ENCODE results near the gene TEAD1.

Gene TEAD1

GRCh38 chr11:12952094-12952493 is 277.9 kb downstream of the TEAD1 start:
- no peaks in the 10 kb centered on the region for H3K27me3 ChIP-seq (ENCODE audit: insufficient read depth, poor library complexity, severe bottlenecking)
- H3K4me3 ChIP-seq (ENCODE audit: severe bottlenecking), result no peak overlapping the region
- no peak for DNase-seq (ENCODE audit: low spot score)
- H3K9me3 ChIP-seq (ENCODE audit: severe bottlenecking), result peaks cover 13% of the 10 kb centered on the region
- no peak for ATAC-seq (ENCODE audit: low read depth)
- no peak for TF ChIP-seq CTCF (IDR thresholded peaks at IDR 0.05; ENCODE audit: poor library complexity, severe bottlenecking)
- H3K36me3 ChIP-seq (ENCODE audit: low read depth), result no peaks in the 10 kb centered on the region
- H3K27ac ChIP-seq (ENCODE audit: poor library complexity, severe bottlenecking), result no peak overlapping the region
- peaks cover 4% of the 10 kb centered on the region for H3K4me1 ChIP-seq (ENCODE audit: insufficient read depth, poor library complexity, severe bottlenecking)

GRCh38 chr11:12958986-12959385 is 284.8 kb downstream of the TEAD1 start:
- no peak for ATAC-seq (ENCODE audit: low read depth)

GRCh38 chr11:12961615-12962014 is 287.4 kb downstream of the TEAD1 start:
- DNase-seq (ENCODE audit: low spot score), result no peak
- no peak overlapping the region for H3K4me3 ChIP-seq (ENCODE audit: severe bottlenecking)

More at GRCh38 chr11:12958986-12959385, 284.8 kb downstream of the TEAD1 start:
- TF ChIP-seq CTCF (IDR thresholded peaks at IDR 0.05; ENCODE audit: poor library complexity, severe bottlenecking), result no peak
- H3K36me3 ChIP-seq (ENCODE audit: low read depth), result no peaks in the 10 kb centered on the region
- no peak overlapping the region for H3K27ac ChIP-seq (ENCODE audit: poor library complexity, severe bottlenecking)
- H3K4me1 ChIP-seq (ENCODE audit: insufficient read depth, poor library complexity, severe bottlenecking), result no peaks in the 10 kb centered on the region
- no peaks in the 10 kb centered on the region for H3K9me3 ChIP-seq (ENCODE audit: severe bottlenecking)
- no peaks in the 10 kb centered on the region for H3K27me3 ChIP-seq (ENCODE audit: insufficient read depth, poor library complexity, severe bottlenecking)
- DNase-seq (ENCODE audit: low spot score), result no peak
- H3K4me3 ChIP-seq (ENCODE audit: severe bottlenecking), result no peak overlapping the region

GRCh38 chr11:12962306-12962705 is 288.1 kb downstream of the TEAD1 start:
- H3K4me3 ChIP-seq (ENCODE audit: severe bottlenecking), result no peak overlapping the region
- no peaks in the 10 kb centered on the region for H3K4me1 ChIP-seq (ENCODE audit: insufficient read depth, poor library complexity, severe bottlenecking)
- ATAC-seq (ENCODE audit: low read depth), result no peak
- no peak for DNase-seq (ENCODE audit: low spot score)
- H3K27ac ChIP-seq (ENCODE audit: poor library complexity, severe bottlenecking), result no peak overlapping the region
- no peaks in the 10 kb centered on the region for H3K9me3 ChIP-seq (ENCODE audit: severe bottlenecking)
- H3K36me3 ChIP-seq (ENCODE audit: low read depth), result no peaks in the 10 kb centered on the region
- no peak for TF ChIP-seq CTCF (IDR thresholded peaks at IDR 0.05; ENCODE audit: poor library complexity, severe bottlenecking)
- H3K27me3 ChIP-seq (ENCODE audit: insufficient read depth, poor library complexity, severe bottlenecking), result no peaks in the 10 kb centered on the region

More at GRCh38 chr11:12961615-12962014, 287.4 kb downstream of the TEAD1 start:
- H3K4me1 ChIP-seq (ENCODE audit: insufficient read depth, poor library complexity, severe bottlenecking), result no peaks in the 10 kb centered on the region
- H3K27ac ChIP-seq (ENCODE audit: poor library complexity, severe bottlenecking), result no peak overlapping the region
- no peaks in the 10 kb centered on the region for H3K36me3 ChIP-seq (ENCODE audit: low read depth)
- H3K9me3 ChIP-seq (ENCODE audit: severe bottlenecking), result no peaks in the 10 kb centered on the region
- peak; percentile 48 for TF ChIP-seq CTCF (IDR thresholded peaks at IDR 0.05; ENCODE audit: poor library complexity, severe bottlenecking)
- no peaks in the 10 kb centered on the region for H3K27me3 ChIP-seq (ENCODE audit: insufficient read depth, poor library complexity, severe bottlenecking)
- ATAC-seq (ENCODE audit: low read depth), result no peak

- TF ChIP-seq CTCF (IDR thresholded peaks at IDR 0.05; ENCODE audit: poor library complexity, severe bottlenecking), result no peak
These were observed 288.8 kb downstream of the TEAD1 start for GRCh38 chr11:12963051-12963450.

More at GRCh38 chr11:12963051-12963450, 288.8 kb downstream of the TEAD1 start:
- H3K27me3 ChIP-seq (ENCODE audit: insufficient read depth, poor library complexity, severe bottlenecking), result no peaks in the 10 kb centered on the region
- no peaks in the 10 kb centered on the region for H3K36me3 ChIP-seq (ENCODE audit: low read depth)
- no peak overlapping the region for H3K4me3 ChIP-seq (ENCODE audit: severe bottlenecking)
- H3K27ac ChIP-seq (ENCODE audit: poor library complexity, severe bottlenecking), result no peak overlapping the region
- H3K4me1 ChIP-seq (ENCODE audit: insufficient read depth, poor library complexity, severe bottlenecking), result peaks cover 7% of the 10 kb centered on the region
- ATAC-seq (ENCODE audit: low read depth), result no peak
- H3K9me3 ChIP-seq (ENCODE audit: severe bottlenecking), result no peaks in the 10 kb centered on the region
- no peak for DNase-seq (ENCODE audit: low spot score)
